Inflammatory macrophage treated with lipopolysaccharide for 1 hour (primary cell): ENCODE results near the gene CTPS1.

Experiments used
- DNase-seq, 2 donors: peaks; one replicate each; pipeline ENCODE4 v3.0.0-alpha.2; 2020 to 2022

Gene CTPS1

DNA sequence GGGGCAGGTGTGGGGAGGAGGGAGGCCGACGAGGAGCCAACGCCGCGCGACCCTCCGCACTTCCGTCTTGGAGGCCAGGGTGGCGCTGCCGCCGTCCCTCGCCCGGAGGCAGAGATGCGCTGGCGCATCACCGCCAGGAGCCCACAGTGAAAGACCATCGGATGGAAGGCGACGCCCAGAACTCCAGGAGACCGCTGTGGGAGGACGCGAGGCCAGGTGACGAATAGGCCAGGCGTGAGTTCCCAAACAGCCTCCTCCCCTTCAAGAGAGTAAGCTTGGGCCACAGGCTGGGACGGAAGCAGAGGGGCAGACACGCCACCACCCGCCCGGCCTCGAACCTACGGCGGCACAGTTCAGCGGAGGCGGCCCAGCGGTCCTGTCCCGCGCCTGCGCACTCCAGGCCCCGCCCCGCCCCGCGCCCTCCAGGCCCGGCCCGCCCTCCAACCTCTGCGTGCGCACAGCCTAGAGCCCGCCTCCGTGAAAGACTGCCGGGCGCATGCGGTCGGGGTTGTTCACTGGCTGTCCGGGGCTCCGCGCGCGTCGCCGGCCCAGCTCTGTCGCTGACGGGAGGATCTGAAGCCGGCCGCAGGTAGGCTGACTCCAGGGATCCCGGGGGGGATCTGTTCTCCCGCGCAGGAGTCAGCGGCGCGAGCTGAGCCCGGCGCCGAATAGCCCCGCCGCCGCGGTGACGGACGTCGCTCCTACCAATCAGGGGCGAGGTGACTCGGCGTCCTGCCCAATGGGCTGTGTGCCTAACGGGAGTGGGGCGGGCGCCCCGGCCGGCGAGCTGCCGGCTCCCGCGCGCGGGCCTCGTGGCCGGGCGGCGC, at the start of gene CTPS1:
TSS of gene CTPS1 (plus strand) at position 456 of the 827 bp plus-strand sequence. CDS start 3,595 bp downstream, outside the sequence.
- peak; percentile 86 to 94 for DNase-seq

GRCh38 chr1:40930174-40930964, 49.1 kb upstream of the CTPS1 start:
- no peak for DNase-seq

- DNase-seq, result no peak
Measured at GRCh38 chr1:40931601-40932000, 47.9 kb upstream of the CTPS1 start.

DNA sequence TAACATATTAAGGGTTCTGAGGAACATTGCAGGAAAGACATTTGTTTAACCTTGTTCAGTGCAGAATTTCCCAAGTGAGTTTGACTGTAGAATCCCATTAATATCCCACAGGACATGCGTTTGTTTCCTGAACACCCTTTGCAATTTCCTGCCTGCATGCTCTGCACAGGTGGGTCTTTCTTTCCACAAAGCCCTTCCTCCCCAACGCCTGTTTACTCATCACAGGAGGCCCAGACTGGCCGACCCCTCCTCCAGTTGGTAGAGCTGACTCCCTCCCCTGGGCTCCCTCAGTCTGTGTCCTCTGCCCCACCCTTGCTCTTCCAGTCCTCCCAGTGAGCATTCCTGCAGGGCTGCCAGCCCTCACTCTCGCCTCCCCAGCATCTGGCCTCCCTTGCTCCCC, 47.5 kb upstream of the CTPS1 start:
- no peak for DNase-seq

DNA sequence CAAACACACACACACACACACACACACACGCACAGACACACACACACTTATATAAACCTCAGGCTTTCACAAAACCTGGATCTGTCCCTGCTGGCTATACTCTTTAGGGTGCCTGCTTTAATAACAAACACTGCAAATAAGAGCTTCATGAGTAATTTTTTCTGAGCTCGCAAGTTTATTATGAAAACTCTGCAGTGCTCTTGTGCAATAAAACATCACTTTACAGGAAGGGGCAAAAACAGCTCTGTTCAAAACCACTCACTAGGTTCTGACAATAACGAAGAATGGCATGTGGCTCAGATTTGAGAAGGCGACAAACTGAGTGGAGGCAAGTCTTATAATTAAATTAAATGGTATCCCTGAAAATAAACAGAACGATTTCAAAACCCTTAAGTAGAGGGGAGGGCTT, 42.6 kb upstream of the CTPS1 start:
- peak; percentile 18 to 40 for DNase-seq

GRCh38 chr1:40938393-40938792, 41.1 kb upstream of the CTPS1 start:
- DNase-seq, result no peak

DNA sequence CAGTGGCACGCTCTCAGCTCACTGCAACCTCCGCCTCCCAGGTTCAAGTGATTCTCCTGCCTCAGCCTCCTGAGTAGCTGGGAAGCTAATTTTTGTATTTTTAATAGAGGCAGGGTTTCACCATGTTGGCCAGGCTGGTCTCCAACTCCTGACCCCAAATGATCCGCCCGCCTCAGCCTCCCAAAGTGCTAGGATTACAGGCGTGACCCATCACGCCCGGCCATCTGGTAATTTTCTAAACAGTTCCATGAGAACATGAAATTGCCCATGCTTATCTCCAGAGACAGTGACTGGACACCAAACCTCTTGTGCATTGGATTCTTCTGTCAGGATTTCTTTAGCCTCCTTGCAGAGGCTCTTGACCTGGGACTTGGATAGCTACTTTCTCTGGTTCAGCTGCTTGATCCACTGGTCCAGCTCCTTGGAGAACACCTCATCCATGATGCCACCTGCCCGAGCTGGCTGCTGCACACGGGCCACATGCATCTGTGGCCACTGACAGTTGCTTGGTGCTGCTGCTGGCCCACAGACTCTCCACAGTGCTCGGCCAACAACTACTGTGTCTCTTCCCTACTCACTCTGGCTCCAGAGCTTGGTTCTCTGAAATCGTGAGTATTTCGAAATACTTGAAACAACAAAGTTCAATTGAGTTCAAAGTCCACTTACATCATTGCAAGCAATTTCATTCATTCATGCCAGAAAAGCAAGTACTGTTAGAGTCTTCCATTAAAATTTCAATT, 40.0 kb upstream of the CTPS1 start:
- peak; percentile 74 to 83 for DNase-seq

GRCh38 chr1:40944326-40944725, 35.2 kb upstream of the CTPS1 start:
- DNase-seq, result no peak

GRCh38 chr1:40944841-40945430, 34.6 kb upstream of the CTPS1 start:
- no peak for DNase-seq

DNA sequence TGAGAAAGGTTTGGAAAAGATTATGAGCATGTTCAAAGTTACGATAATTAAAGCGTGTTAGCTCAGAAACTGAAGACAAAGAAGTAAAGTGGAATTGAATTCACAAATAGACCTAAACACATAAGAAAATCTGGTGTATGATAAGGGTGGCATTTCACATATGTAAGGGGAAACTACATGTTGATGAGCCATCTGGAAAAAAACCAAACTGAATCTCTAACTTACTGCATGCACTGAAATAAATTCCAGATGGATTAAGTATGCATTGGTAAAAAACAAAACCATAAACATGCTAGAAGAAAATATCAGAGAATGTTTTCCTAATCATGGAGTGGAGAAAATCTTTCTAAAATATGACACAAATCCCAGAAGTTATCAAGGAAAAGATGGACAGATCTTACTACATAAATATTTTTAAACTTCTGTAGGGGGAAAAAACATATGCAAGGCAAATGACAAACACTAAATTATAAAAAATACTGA, 34.0 kb upstream of the CTPS1 start:
- no peak for DNase-seq

DNA sequence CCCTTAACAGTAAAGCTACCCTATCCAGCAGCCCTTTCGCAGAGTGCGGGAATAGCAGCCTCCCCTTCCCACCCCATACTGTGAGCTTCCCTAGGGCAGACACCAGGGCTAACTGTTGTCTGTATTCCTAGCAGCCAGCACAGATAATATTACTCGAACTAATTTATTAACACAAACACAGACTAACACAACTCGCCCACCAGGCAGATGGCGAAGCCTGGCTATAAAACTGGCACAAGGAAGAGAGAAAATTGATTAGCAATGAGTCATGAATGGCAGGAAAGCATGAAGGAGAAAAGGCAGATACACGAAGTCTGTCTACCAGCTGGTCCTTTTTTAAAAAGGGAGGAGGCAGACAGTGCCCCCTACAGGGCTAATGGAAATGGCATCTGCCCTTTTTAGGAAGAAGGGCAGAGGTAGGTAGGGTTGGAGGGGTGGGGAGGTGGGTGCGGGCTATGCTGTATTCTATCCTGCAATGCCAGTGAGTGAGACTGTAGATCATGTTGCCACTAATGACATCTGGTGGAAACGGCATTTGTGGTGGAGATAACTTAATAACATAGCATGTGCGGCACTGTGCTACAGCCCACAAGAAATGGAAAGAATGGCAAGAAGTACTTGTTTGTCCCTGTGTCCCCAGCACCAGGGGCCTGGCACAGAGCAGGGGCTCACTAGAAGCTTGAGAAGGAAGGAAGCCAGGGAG, 30.6 kb upstream of the CTPS1 start:
- peak; percentile 42 to 91 for DNase-seq

GRCh38 chr1:40949563-40949962, 29.9 kb upstream of the CTPS1 start:
- no peak for DNase-seq

DNA sequence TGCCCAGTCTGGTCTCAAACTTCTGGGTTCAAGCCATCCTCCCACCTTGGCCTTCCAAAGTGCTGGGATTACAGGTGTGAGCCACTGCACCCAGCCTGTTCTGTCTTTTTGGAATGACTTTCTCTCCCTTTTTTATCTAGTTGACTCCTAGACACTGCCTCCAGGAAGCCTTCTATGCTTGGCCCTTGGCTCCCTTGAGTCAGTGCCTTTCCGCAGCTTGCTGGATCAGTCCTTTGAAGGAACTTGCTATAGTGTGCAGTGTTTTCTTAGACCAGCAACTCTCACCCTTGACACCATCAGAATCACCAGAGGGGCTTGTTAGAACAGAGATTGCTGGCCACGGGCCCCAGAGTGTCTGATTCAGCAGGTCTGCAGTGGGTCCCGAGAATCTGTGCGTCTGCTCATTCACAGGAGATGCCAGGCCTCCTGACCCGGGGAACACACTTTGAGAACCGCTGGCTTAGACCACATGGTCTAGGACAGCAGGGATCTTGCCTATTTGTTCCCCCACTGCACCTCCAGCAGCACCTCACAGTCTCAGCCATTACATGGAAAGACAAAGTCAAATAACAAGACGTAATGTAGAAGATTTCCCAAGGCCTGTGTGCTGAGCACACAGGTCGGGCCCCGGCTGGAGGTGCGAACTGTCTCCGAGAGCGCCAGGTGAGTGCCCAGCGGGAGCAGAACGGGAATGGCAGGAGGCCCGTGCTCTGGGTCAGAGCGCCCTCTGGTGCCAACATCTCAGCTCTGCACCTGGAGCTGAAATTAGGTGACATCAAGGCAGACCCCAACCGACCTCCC, 27.4 kb upstream of the CTPS1 start:
- DNase-seq, result peak in 1 of 2 donors; percentile 65

- DNase-seq, result no peak
Measured at GRCh38 chr1:40952744-40953315, 26.7 kb upstream of the CTPS1 start.

DNA sequence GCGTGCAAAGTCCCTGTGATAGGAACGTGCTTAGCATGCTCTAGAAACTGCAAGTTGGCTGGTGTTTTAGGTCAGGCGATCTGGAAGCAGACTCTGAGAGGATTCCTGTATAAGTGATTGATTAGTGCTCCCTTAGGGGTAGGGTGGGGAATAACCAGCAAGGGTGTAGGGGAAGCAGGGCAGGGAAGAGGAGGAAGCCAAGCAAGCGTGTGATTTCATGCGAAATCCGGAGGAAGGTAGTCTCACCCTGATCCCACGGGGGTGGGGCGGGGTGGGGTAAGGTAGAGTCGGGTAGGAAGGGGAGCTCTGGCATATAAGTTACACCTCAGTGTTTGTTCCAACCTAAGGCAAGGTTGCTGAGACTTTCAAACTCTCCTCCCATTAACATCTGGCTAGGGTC, 24.9 kb upstream of the CTPS1 start:
- no peak for DNase-seq

DNA sequence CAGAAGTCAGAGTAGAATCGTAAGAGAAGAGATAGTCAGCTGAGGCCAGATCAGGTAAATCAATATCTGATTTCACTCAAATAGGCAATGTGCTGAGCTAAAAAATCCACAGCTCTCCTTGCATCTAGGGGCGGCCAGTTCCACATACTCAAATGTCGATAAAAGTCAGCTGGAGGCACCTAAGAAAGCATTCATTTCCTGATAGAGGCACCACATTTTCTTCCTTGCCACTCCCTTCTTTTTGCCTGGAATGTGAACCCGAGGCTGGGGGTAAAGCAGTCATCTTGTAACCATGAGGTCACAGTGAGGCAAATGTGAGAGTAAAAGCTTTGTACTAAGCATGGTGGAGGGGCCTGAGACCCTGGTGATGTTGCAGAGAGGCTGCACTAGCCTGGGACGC, 24.2 kb upstream of the CTPS1 start:
- DNase-seq, result no peak

GRCh38 chr1:40956407-40956806, 23.1 kb upstream of the CTPS1 start:
- peak; percentile 43 to 84 for DNase-seq

DNA sequence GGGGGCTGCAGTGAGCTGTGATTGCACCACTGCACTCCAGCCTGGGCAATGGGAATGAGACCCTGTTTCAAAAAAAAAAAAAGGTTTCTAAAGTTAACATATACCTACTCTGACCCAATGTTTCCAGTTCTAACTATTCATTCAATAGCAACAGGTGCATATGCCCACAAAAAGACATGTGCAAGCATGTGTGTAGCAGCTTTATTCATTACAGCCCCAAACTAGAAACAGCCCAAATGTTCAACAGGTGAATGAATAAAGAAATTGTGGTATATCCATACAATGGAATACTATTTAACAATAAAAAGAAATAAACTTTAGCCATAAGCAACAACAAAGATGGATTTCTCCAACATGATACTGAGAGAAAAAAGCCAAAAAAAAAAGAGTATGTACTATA, 21.3 kb upstream of the CTPS1 start:
- DNase-seq, result no peak

DNA sequence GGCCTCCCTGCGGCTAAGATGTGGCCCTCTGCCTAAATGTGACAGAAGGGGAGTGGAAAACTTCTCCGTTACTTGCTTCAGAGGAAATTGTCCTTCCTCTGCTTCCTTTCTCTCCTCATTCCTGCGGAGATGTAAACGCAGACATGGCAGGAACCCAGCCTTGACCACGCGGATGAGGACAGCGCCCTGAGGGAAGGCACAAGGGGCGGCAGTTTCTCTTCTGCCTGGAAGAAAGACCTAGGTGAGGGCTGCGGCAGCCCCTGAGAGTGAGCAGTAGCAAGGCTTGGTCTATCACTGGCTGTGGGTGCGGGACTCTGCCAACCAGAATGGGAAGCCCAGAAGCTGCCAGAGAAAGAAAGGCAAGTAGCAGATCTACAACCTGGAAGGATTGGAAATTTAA, 14.0 kb upstream of the CTPS1 start:
- no peak for DNase-seq

DNA sequence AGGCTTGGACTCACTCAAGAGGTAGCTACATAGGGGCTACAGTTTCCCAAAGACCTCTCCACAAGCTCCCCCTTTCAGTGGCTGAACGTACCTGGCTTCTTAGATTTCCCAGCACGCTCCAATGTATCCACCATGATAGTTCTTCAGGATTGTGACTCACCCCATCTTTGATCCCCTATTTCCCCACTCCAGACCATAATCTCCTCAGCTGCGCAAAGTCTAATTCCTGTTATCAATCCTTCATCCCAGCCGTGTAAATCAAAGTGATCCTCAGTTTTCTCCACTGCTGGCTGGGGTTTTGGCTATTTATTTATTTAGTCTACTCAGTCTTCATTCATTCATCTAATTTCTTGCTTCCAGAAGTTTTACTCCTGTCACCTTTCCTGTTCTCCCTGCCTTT, 13.1 kb upstream of the CTPS1 start:
- DNase-seq, result no peak

DNA sequence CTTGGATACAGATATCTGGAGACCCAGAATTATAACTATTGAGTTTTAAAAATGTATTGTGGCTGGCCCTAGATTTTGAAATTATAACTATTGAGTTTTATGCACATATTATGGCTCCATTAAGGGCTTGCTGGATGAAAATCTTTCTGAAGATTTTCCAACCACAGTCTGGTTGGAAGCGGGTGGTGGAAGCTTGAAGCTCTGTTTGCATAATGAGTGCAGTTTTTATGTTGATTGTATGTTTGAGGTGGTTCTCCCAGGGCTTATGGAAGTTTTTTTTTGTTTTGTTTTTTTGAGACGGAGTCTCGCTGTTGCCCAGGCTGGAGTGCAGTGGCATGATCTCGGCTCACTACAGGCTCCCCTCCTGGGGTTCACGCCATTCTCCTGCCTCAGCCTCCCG, 10.1 kb upstream of the CTPS1 start:
- DNase-seq, result no peak
